Medulla oblongata (tissue), 1 donor: ENCODE results near the gene CFTR.
A peak's percentile ranks its signal among the peaks of the same experiment; 100 is the strongest.

Experiments used
- DNase-seq: peaks from one replicate; pipeline ENCODE4 v3.0.0-alpha.2; 2015; ENCODE audit errors: extremely low spot score

Gene CFTR

DNA sequence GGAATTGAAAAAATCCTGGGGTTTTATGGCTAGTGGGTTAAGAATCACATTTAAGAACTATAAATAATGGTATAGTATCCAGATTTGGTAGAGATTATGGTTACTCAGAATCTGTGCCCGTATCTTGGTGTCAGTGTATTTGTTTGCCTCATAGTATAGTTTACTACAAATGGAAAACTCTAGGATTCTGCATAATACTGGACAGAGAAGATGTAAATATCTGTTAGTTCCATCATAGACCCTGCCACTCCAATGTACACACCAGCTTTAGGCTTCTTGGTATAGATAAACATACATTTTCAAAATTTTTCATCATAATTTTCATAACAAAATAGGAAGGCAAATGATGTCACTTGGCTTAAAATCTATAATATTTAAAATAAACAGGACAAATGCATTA, 108.1 kb downstream of the CFTR start:
- DNase-seq = no peak

GRCh38 chr7:117588352-117588794, 108.5 kb downstream of the CFTR start:
- DNase-seq = no peak

DNA sequence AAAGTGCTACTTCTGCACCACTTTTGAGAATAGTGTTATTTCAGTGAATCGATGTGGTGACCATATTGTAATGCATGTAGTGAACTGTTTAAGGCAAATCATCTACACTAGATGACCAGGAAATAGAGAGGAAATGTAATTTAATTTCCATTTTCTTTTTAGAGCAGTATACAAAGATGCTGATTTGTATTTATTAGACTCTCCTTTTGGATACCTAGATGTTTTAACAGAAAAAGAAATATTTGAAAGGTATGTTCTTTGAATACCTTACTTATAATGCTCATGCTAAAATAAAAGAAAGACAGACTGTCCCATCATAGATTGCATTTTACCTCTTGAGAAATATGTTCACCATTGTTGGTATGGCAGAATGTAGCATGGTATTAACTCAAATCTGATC, 110.4 kb downstream of the CFTR start:
- no peak for DNase-seq

- DNase-seq = no peak
Measured at GRCh38 chr7:117592011-117592635, 112.3 kb downstream of the CFTR start.

GRCh38 chr7:117596134-117596533, 116.3 kb downstream of the CFTR start:
- DNase-seq = no peak

DNA sequence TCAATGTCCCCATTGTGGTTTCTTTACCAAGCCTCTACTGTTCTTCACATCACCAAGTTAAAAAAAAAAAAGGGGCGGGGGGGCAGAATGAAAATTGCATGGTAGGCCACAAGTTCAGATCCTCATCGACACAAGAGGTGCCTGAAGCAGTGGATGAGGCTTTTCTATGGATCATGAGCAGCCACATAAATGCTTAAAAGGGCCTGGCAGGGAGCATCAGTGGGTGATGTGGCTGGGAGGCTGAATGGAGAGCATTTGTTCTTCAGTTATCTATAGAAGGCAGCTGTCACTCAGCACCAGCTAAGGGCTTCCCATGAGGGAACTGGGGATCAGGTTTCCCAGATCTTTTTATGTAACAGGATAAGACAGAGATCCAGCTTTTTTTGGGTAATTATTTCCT, 117.9 kb downstream of the CFTR start:
- no peak for DNase-seq

DNA sequence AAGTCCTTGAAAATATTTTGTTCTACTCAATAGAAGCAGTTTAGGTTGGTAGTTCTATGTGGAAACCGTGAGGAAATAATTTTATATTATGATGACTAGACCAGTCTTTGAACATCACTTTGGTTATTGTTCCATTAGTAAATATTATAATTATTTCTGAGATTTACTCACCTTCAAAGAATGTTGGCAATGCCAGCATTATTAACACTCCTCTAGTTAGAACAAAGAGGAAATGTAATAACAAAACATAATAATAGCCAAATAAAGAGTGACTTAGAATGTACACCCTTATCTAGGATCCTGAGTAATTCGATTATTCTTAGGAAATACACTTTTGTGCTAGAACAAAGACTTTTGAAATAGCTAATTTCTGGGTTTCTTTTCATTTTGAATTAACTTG, 121.1 kb downstream of the CFTR start:
- DNase-seq = no peak

DNA sequence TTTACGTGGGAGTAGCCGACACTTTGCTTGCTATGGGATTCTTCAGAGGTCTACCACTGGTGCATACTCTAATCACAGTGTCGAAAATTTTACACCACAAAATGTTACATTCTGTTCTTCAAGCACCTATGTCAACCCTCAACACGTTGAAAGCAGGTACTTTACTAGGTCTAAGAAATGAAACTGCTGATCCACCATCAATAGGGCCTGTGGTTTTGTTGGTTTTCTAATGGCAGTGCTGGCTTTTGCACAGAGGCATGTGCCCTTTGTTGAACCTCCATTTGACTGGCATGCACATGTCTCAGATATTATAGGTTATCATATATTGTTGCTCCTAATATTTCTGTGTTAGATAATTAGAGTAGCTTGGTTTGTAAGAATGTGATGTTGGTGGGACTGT, 123.8 kb downstream of the CFTR start:
- DNase-seq = no peak

- DNase-seq = no peak
Measured at GRCh38 chr7:117605712-117606111, 125.9 kb downstream of the CFTR start.

DNA sequence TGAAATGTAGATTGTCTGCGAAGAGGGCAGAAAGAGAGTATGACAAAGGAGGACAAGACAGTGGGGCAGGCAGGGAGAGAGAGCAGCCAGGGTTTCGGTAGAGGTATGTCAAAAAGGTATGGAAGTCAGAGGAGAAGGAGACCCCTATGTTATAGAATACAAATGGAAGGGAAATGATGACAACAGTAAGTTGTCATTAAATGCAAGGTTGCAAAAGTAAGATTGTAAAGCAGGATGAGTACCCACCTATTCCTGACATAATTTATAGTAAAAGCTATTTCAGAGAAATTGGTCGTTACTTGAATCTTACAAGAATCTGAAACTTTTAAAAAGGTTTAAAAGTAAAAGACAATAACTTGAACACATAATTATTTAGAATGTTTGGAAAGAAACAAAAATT, 126.3 kb downstream of the CFTR start:
- no peak for DNase-seq

DNA sequence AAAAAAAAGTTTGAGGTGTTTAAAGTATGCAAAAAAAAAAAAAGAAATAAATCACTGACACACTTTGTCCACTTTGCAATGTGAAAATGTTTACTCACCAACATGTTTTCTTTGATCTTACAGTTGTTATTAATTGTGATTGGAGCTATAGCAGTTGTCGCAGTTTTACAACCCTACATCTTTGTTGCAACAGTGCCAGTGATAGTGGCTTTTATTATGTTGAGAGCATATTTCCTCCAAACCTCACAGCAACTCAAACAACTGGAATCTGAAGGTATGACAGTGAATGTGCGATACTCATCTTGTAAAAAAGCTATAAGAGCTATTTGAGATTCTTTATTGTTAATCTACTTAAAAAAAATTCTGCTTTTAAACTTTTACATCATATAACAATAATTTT, 130.6 kb downstream of the CFTR start:
- no peak for DNase-seq

- DNase-seq = no peak
Measured at GRCh38 chr7:117612637-117613036, 132.8 kb downstream of the CFTR start.

DNA sequence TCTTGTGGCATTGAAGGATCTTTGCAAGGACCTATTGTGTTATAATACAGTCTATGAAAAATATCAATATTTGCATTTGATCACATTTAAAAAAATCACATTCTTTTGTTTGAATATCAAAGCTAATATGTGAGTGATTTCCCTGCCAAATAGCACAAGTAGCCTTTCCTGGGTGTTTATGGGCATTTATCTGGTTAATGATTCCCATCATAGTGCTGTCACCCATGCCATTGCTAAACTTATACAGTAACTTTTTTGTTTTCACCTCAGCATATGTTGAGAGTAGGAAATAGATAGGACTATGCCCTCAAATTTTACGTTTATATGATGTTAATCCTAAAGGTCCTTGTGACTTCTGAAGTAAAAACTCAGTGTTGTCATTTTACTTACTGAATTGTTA, 136.9 kb downstream of the CFTR start:
- DNase-seq = no peak

DNA sequence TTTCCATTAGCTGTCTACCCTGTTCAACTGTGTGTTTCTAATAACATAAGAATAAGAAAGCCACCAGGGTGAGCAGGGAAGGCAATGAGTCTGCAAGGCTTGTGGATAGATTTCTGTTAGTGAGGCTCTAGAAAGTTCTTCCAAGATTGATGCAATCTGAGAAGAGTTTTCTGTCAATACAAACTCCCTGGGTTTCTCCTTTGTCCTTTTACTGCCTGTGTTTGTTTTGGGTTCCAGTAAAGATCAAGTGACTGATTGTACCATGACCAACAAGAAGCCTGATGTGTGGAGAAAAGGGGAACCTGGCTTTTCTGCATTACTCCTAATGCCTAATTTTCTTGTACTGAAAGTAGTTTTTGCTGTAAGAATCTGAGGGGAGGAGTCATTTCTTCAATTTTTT, 139.9 kb downstream of the CFTR start:
- no peak for DNase-seq

GRCh38 chr7:117621075-117621618, 141.3 kb downstream of the CFTR start:
- no peak for DNase-seq

GRCh38 chr7:117623606-117624005, 143.8 kb downstream of the CFTR start:
- peak; percentile 30 for DNase-seq

DNA sequence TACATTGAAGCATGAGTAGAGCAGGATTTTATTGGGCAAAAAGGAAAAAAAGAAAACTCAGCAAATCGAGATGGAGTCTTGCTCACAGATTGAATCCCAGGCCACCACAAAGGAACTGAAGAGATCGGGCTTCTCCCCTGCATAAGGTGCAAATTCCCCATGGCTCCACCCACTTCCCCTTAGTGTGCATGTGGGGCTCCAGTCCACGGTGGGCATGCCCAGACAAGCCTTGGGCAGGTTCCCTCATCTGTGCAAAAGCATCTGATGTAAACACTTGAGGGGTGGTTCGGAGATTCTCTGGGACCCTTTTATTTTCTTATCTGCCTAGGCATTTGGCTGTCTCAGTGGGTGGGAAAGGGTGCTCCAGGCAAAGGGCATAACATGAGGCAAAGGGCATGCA, 150.7 kb downstream of the CFTR start:
- DNase-seq = no peak

- DNase-seq = no peak
Measured at GRCh38 chr7:117630907-117631564, 151.2 kb downstream of the CFTR start.

DNA sequence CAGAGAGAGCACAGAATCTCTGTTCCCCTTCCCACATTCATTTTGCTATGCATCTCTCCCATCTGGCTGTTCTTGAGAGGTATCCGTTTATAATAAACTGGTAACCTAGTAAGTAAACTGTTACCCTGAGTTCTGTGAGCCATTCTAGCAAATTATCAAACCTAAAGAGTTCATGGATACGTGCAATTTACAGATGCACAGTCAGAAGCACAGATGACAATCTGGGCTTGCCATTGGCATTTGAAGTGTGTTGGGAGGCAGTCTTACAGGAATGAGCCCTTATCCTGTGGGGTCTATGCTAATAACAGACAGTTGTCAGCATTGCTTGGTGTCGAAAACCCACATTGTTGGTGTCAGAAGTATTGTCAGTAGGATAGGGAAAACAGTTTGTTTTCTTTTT, 151.8 kb downstream of the CFTR start:
- DNase-seq = no peak

GRCh38 chr7:117637937-117638336, 158.1 kb downstream of the CFTR start:
- DNase-seq = no peak

DNA sequence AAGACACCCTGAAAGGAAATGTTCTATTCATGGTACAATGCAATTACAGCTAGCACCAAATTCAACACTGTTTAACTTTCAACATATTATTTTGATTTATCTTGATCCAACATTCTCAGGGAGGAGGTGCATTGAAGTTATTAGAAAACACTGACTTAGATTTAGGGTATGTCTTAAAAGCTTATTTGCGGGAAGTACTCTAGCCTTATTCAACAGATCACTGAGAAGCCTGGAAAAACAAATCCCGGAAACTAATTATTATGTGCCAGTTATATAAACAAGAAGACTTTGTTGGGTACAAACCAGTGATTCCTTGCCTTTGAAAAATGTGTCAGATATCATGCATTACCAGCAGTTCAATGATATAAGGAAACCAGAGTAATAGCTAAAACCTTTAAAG, 160.1 kb downstream of the CFTR start:
- DNase-seq = no peak

- no peak for DNase-seq
Measured at GRCh38 chr7:117640465-117640864, 160.6 kb downstream of the CFTR start.

DNA sequence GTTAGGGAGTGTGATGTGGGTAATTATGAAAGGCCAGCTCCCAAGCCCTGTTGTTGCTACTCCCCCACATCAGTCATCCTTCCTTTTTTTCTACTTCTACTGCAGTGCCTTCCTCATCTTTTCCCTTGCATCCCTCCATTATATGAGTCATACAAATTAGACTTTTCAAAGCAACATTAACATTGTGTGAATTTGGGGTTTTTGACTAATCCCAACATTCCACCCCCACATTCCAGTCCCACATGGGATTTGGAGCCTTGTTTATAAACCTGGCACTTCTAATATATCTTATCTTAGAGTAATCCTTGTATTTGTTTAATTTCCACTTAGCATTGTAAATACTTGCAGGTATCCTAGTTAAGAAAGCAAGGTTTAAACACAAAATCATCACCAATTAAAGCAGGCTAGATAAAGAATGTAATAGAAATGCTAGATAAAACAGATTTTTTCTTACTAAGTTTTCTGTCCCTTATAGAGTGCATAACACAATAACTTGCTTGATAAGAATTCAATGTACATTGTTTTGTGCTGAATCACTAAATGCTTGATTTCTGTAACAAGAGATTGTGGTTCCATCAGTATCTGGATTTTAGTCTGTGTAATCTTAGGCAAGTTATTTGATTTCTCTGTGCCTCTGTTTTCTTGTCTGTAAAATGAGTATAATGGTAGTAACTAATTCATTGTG, 165.8 kb downstream of the CFTR start:
- DNase-seq = no peak
